Neural crest cell (in vitro differentiated cells): ENCODE data around the gene ZBTB1. TPM values are rescaled to one million over a fixed set of nuclear protein-coding genes. Genes with fewer than 3 reads are reported as not detected.

Source experiments
- DNase-seq: peaks from one replicate; pipeline ENCODE4 v3.0.0; 2021; ENCODE audit warnings: low read depth, mixed read lengths, low spot score
- H3K27ac Mint-ChIP-seq: one replicate; pipeline ENCODE4 v1.8.0; 2021; ENCODE audit warnings: mild to moderate bottlenecking, mixed read lengths; ENCODE audit not compliant: unreplicated experiment
- H3K27me3 Mint-ChIP-seq: 2 replicates; pipeline ENCODE4 v1.8.0; 2021; ENCODE audit warnings: low read depth, mild to moderate bottlenecking, mixed read lengths
- H3K36me3 Mint-ChIP-seq: 2 replicates; pipeline ENCODE4 v1.8.0; 2021; ENCODE audit warnings: low read depth, mild to moderate bottlenecking, mixed read lengths
- H3K4me1 Mint-ChIP-seq: 2 replicates; pipeline ENCODE4 v1.8.0; 2021; ENCODE audit warnings: mixed read lengths
- H3K4me3 Mint-ChIP-seq: one replicate; pipeline ENCODE4 v1.8.0; 2021; ENCODE audit warnings: mild to moderate bottlenecking, mixed read lengths
- H3K9me3 Mint-ChIP-seq: 2 replicates; pipeline ENCODE4 v1.8.0; 2021; ENCODE audit warnings: mixed read lengths
- CTCF ChIP-seq: fragments of 200-600 bp; sonication (generic); conservative IDR thresholded peaks from 2 replicates; pipeline ENCODE4 v1.5.0; 2021; ENCODE audit warnings: antibody characterized with exemption, mild to moderate bottlenecking
- total RNA-seq: library from RNA; stranded (reverse); gene quantifications from 2 replicates; pipeline ENCODE4 v1.2.1, GENCODE V29; 2021

Gene ZBTB1
- total RNA-seq, 1 donor from 2014 or later, result 36.0 TPM

- DNase-seq, result no peak
- no peak overlapping the region for H3K4me3 Mint-ChIP-seq
- H3K9me3 Mint-ChIP-seq, result no peaks in the 10 kb centered on the region
- peaks cover 10% of the 10 kb centered on the region for H3K4me1 Mint-ChIP-seq
- peaks cover 2% of the 10 kb centered on the region for H3K36me3 Mint-ChIP-seq
- no peak for TF ChIP-seq CTCF
- H3K27ac Mint-ChIP-seq, result no peak overlapping the region
- H3K27me3 Mint-ChIP-seq, result peaks cover 21% of the 10 kb centered on the region
These were observed 36.1 kb upstream of the ZBTB1 start for GRCh38 chr14:64468451-64468850.

- no peak overlapping the region for H3K27ac Mint-ChIP-seq
- H3K4me3 Mint-ChIP-seq, result no peak overlapping the region
- no peaks in the 10 kb centered on the region for H3K9me3 Mint-ChIP-seq
These were observed 30.5 kb upstream of the ZBTB1 start for GRCh38 chr14:64474041-64474440.

GRCh38 chr14:64474698-64475097 lies 29.9 kb upstream of the ZBTB1 start:
- DNase-seq, result no peak
- H3K27me3 Mint-ChIP-seq, result no peaks in the 10 kb centered on the region
- H3K36me3 Mint-ChIP-seq, result peaks cover under 1% of the 10 kb centered on the region
- TF ChIP-seq CTCF, result no peak
- H3K27ac Mint-ChIP-seq, result no peak overlapping the region
- H3K9me3 Mint-ChIP-seq, result no peaks in the 10 kb centered on the region
- peaks cover 4% of the 10 kb centered on the region for H3K4me1 Mint-ChIP-seq
- H3K4me3 Mint-ChIP-seq, result no peak overlapping the region

More at GRCh38 chr14:64474041-64474440, 30.5 kb upstream of the ZBTB1 start:
- TF ChIP-seq CTCF, result no peak
- no peaks in the 10 kb centered on the region for H3K27me3 Mint-ChIP-seq
- no peak for DNase-seq
- H3K36me3 Mint-ChIP-seq, result peaks cover 2% of the 10 kb centered on the region
- peaks cover 4% of the 10 kb centered on the region for H3K4me1 Mint-ChIP-seq

GRCh38 chr14:64475585-64476273 lies 28.8 kb upstream of the ZBTB1 start:
- Mint-ChIP-seq H3K36me3 (no peaks in the 10 kb centered on the region), H3K4me1 (peaks cover 4% of the 10 kb centered on the region), H3K27ac (no peak overlapping the region), H3K27me3 (no peaks in the 10 kb centered on the region), H3K9me3 (no peaks in the 10 kb centered on the region), H3K4me3 (no peak overlapping the region)
- TF ChIP-seq CTCF, result no peak
- DNase-seq, result no peak

- no peak overlapping the region for H3K4me3 Mint-ChIP-seq
- no peaks in the 10 kb centered on the region for H3K27me3 Mint-ChIP-seq
- TF ChIP-seq CTCF, result no peak
- peaks cover 4% of the 10 kb centered on the region for H3K4me1 Mint-ChIP-seq
- H3K36me3 Mint-ChIP-seq, result no peaks in the 10 kb centered on the region
- no peaks in the 10 kb centered on the region for H3K9me3 Mint-ChIP-seq
- DNase-seq, result no peak
- no peak overlapping the region for H3K27ac Mint-ChIP-seq
These were observed 28.1 kb upstream of the ZBTB1 start for GRCh38 chr14:64476438-64476837.
